Kidney (tissue), 14 donors: ENCODE measurements around the gene ZNF439. TPM values are rescaled to one million over a fixed set of nuclear protein-coding genes. Genes with fewer than 3 reads are reported as not detected.
"Not testable (repeated sequence)": the region's sequence is repeated elsewhere in the genome, so short reads cannot be mapped to it uniquely, and the experiment has no call there.

Experiments
- DNase-seq, 5 donors: peaks; one replicate each; pipeline ENCODE4 v3.0.0-alpha.2; 2013 to 2020
- FAIRE-seq: peaks from 2 replicates; lab custom pipeline; 2012; peaks lifted over from hg19 to GRCh38; lab: Jason Lieb, UNC
- H3K27ac ChIP-seq, 2 donors: one replicate each; pipeline ENCODE4 v1.7.0; 2013; ENCODE audit warnings: low read depth in 2 of 2, low read length in 2 of 2, inconsistent platforms in 1 of 2
- H3K27me3 ChIP-seq: one replicate; pipeline ENCODE4 v1.7.1; 2013; ENCODE audit warnings: low read length, inconsistent platforms; ENCODE audit not compliant: control insufficient read depth, insufficient read depth
- H3K36me3 ChIP-seq, 3 donors: one replicate each; pipeline versions ENCODE4 v1.7.0 to v1.7.1; 2013; ENCODE audit warnings: low read length in 3 of 3, control low read depth in 1 of 3, inconsistent platforms in 1 of 3; ENCODE audit not compliant: insufficient read depth in 3 of 3, control insufficient read depth in 2 of 3
- H3K4me1 ChIP-seq, 3 donors: one replicate each; pipeline versions ENCODE4 v1.7.0 to v1.7.1; 2013; ENCODE audit warnings: low read length in 3 of 3, inconsistent platforms in 1 of 3, low read depth in 1 of 3; ENCODE audit not compliant: control insufficient read depth in 2 of 3, insufficient read depth in 2 of 3
- H3K4me3 ChIP-seq, 3 donors: one replicate each; pipeline versions ENCODE4 v1.7.0 to v1.8.1; 2013; ENCODE audit warnings: low read length in 3 of 3, control low read depth in 1 of 3, inconsistent platforms in 1 of 3
- H3K9ac ChIP-seq, 3 donors: one replicate each; pipeline versions ENCODE4 v1.7.0 to v1.7.1; 2013; ENCODE audit warnings: low read length in 3 of 3, control low read depth in 1 of 3, inconsistent platforms in 1 of 3
- H3K9me3 ChIP-seq, 3 donors: one replicate each; pipeline versions ENCODE4 v1.7.0 to v1.7.1; 2013; ENCODE audit warnings: low read length in 3 of 3, control low read depth in 1 of 3, inconsistent platforms in 1 of 3; ENCODE audit not compliant: control insufficient read depth in 2 of 3, insufficient read depth in 1 of 3
- CTCF ChIP-seq: IDR thresholded peaks from 3 replicates; pipeline ENCODE4 v1.5.1; 2012; ENCODE audit warnings: mild to moderate bottlenecking, moderate library complexity, borderline replicate concordance; ENCODE audit not compliant: insufficient read depth; ENCODE audit errors: extremely low read depth
- intact Hi-C: fragments of 100-400 bp; cut with DNase I; formaldehyde crosslinking; loops from one replicate; pipeline ENCODE4 v1.11.1; 2022
- polyA plus RNA-seq: library from polyadenylated mRNA; stranded (reverse); fragments of 350-450 nt; fragmentation: Illumina TruSeq; extraction: RNeasy Lipid Tissue Mini Kit (QIAGEN cat#74804); gene quantifications from one replicate; pipeline ENCODE4 v1.2.3, GENCODE V29; 2014; ENCODE audit warnings: low read depth, low replicate concordance; ENCODE audit not compliant: insufficient read depth
- total RNA-seq: library from RNA; stranded (reverse); fragmentation: NEBNext Ultra II Directional; extraction: Animal tissue kit (Norgen Biotek cat#: 25700); gene quantifications from one replicate; pipeline ENCODE4 v1.2.1, GENCODE V29; 2021
- donor health status: control.
- donor health status: control.
- donor health status: control.
- donor health status: control.
- donor health status: control.
- donor health status: DM: yes; HTN: yes; CAD: no.
- donor health status: Normal renal cell carcinoma (clear cell type).

Gene ZNF439
- total and polyA plus RNA-seq, 2 donors from 2014 or later: 4.5 to 13.2 TPM

GRCh38 chr19:11848200-11848593 is 329 bp upstream of the ZNF439 start:
- H3K36me3 ChIP-seq: no peaks in the 10 kb centered on the region
- no peak for TF ChIP-seq CTCF
- intact Hi-C loops: no loop called here

GRCh38 chr19:11850289-11850688 is 1.8 kb downstream of the ZNF439 start:
- H3K4me1 ChIP-seq, H3K9me3 ChIP-seq, H3K27me3 ChIP-seq, H3K9ac ChIP-seq, FAIRE-seq, intact Hi-C loops, H3K27ac ChIP-seq, H3K4me3 ChIP-seq, H3K36me3 ChIP-seq: not testable (repeated sequence)
- DNase-seq: peak in 1 of 5 donors; percentile 11

More at GRCh38 chr19:11848200-11848593, 329 bp upstream of the ZNF439 start:
- no peak for FAIRE-seq
- Histone ChIP-seq H3K27me3 (no peaks in the 10 kb centered on the region), H3K27ac (peak overlapping the region in 1 of 2 donors; percentile 66), H3K9ac (peak overlapping the region in 2 of 3 donors; percentile 61 to 62), H3K9me3 (peaks cover 0 to 2% (median 0%) of the 10 kb centered on the region in 3 donors), H3K4me1 (peaks cover 0 to 3% (median 0%) of the 10 kb centered on the region in 3 donors), H3K4me3 (peak overlapping the region; percentile 81 to 85 (median 82))
- DNase-seq: peak in 1 of 5 donors; percentile 60

- Histone ChIP-seq H3K36me3 (peaks cover 0 to 6% (median 0%) of the 10 kb centered on the region in 3 donors), H3K27ac (no peak overlapping the region), H3K27me3 (no peaks in the 10 kb centered on the region), H3K4me3 (no peak overlapping the region), H3K9ac (no peak overlapping the region), H3K9me3 (peaks cover 0 to 6% (median 4%) of the 10 kb centered on the region in 3 donors), H3K4me1 (peaks cover 0 to under 1% (median 0%) of the 10 kb centered on the region in 3 donors)
- no peak for TF ChIP-seq CTCF
- FAIRE-seq: no peak
- intact Hi-C loops: no loop called here
- DNase-seq: no peak
These were observed 4.8 kb downstream of the ZNF439 start for GRCh38 chr19:11853358-11853757.

- FAIRE-seq (no peak), DNase-seq (no peak)
- Histone ChIP-seq H3K4me3 (no peak overlapping the region), H3K36me3 (peaks cover 0 to 6% (median 0%) of the 10 kb centered on the region in 3 donors), H3K9ac (no peak overlapping the region), H3K27me3 (no peaks in the 10 kb centered on the region), H3K27ac (no peak overlapping the region), H3K9me3 (peaks cover 0 to 11% (median 9%) of the 10 kb centered on the region in 3 donors), H3K4me1 (no peaks in the 10 kb centered on the region)
- intact Hi-C loops: no loop called here
- no peak for TF ChIP-seq CTCF
These were observed 8.2 kb downstream of the ZNF439 start for GRCh38 chr19:11856596-11857250.
